Activated CD8-positive, alpha-beta T cell treated with anti-CD3 and anti-CD28 coated beads for 36 hours (primary cell): ENCODE measurements around the gene ZFYVE21. TPM values are rescaled to one million over a fixed set of nuclear protein-coding genes. Genes with fewer than 3 reads are reported as not detected.

ENCODE experiments used
- ATAC-seq: fragments of 200-7000 bp; cut with Tn5 transposase; one replicate; pipeline ENCODE4 v1.10.0; 2021; ENCODE audit warnings: mild to moderate bottlenecking, moderate library complexity
- CTCF ChIA-PET: fragments of 350-600 bp; sonication (Branson Sonifier 250); formaldehyde crosslinking; loops from one replicate; lab custom pipeline; 2021; ENCODE audit warnings: antibody characterized with exemption; lab: Charles Lee
- POLR2A ChIA-PET: fragments of 350-600 bp; sonication (Branson Sonifier 250); formaldehyde crosslinking; loops from one replicate; lab custom pipeline; 2021; ENCODE audit warnings: antibody characterized with exemption; lab: Charles Lee
- DNase-seq: peaks from one replicate; pipeline ENCODE4 v3.0.0-alpha.2; 2020
- H3K27ac Mint-ChIP-seq: one replicate; pipeline ENCODE4 v1.8.0; 2021; ENCODE audit warnings: mild to moderate bottlenecking, mixed read lengths
- H3K27me3 Mint-ChIP-seq: one replicate; pipeline ENCODE4 v1.8.0; 2021; ENCODE audit warnings: mixed read lengths
- H3K36me3 Mint-ChIP-seq: one replicate; pipeline ENCODE4 v1.8.0; 2021; ENCODE audit warnings: low read depth, mixed read lengths
- H3K4me1 Mint-ChIP-seq: one replicate; pipeline ENCODE4 v1.8.0; 2021; ENCODE audit warnings: low read depth, mixed read lengths
- H3K4me3 Mint-ChIP-seq: one replicate; pipeline ENCODE4 v1.8.0; 2021; ENCODE audit warnings: mild to moderate bottlenecking, moderate library complexity, mixed read lengths
- H3K9me3 Mint-ChIP-seq: one replicate; pipeline ENCODE4 v1.8.0; 2021; ENCODE audit warnings: mixed read lengths
- intact Hi-C: fragments of 100-400 bp; cut with micrococcal nuclease; formaldehyde crosslinking; loops from one replicate; pipeline ENCODE4 v1.10.0; 2022
- total RNA-seq, 2 experiments: library from RNA; stranded (reverse); gene quantifications; one replicate each; pipeline ENCODE4 v1.2.3, GENCODE V29; 2021
- TF ChIP-seq, protein P1 (sequence below): fragments of 200-600 bp; IDR thresholded peaks from one replicate; pipeline ENCODE4 v1.8.0; 2022; ENCODE audit warnings: antibody characterized with exemption, mild to moderate bottlenecking

ZFYVE21 gene
- total RNA-seq, 2 experiments from 2014 or later = 10.4 to 11.6 TPM

- Mint-ChIP-seq H3K27me3 (no peaks in the 10 kb centered on the region), H3K9me3 (no peaks in the 10 kb centered on the region), H3K4me3 (no peak overlapping the region), H3K36me3 (peaks cover 2% of the 10 kb centered on the region), H3K27ac (no peak overlapping the region), H3K4me1 (peaks cover 8% of the 10 kb centered on the region)
- CTCF ChIA-PET = no interaction called here
- DNase-seq (no peak), ATAC-seq (no peak)
- intact Hi-C loops = no loop called here
- TF ChIP-seq, protein P1, sequence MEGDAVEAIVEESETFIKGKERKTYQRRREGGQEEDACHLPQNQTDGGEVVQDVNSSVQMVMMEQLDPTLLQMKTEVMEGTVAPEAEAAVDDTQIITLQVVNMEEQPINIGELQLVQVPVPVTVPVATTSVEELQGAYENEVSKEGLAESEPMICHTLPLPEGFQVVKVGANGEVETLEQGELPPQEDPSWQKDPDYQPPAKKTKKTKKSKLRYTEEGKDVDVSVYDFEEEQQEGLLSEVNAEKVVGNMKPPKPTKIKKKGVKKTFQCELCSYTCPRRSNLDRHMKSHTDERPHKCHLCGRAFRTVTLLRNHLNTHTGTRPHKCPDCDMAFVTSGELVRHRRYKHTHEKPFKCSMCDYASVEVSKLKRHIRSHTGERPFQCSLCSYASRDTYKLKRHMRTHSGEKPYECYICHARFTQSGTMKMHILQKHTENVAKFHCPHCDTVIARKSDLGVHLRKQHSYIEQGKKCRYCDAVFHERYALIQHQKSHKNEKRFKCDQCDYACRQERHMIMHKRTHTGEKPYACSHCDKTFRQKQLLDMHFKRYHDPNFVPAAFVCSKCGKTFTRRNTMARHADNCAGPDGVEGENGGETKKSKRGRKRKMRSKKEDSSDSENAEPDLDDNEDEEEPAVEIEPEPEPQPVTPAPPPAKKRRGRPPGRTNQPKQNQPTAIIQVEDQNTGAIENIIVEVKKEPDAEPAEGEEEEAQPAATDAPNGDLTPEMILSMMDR = no peak
- POLR2A ChIA-PET = no interaction called here
These were observed 46.4 kb downstream of the ZFYVE21 start for GRCh38 chr14:103762036-103762435.

DNA sequence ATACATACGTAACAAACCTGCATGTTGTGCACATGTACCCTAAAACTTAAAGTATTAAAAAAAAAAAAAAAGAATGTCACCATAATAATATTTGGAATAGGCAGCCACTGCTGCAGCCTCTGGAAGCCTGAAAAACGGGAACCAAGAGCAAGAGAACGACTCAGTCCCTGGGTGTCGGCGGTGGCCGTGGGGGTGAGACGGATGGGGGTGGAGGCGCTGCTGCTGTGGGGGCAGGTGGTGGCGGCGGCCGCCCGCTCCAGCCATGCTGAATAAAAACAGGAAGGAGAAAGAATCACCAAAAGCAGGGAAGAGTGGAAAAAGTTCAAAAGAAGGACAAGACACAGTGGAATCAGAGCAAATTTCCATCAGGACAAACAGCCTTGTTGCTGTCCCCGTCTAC is 46.9 kb downstream of the ZFYVE21 start:
- ChIA-PET CTCF (no interaction called here), POLR2A (no interaction called here)
- ATAC-seq (no peak), DNase-seq (no peak)
- intact Hi-C loops = no loop called here
- TF ChIP-seq, protein P1 = no peak
- Mint-ChIP-seq H3K36me3 (peaks cover 2% of the 10 kb centered on the region), H3K27me3 (no peaks in the 10 kb centered on the region), H3K4me1 (peaks cover 8% of the 10 kb centered on the region), H3K9me3 (no peaks in the 10 kb centered on the region), H3K4me3 (no peak overlapping the region), H3K27ac (no peak overlapping the region)

GRCh38 chr14:103763730-103764488 is 48.3 kb downstream of the ZFYVE21 start:
- POLR2A ChIA-PET = no interaction called here
- H3K9me3 Mint-ChIP-seq = no peaks in the 10 kb centered on the region
- H3K36me3 Mint-ChIP-seq = peaks cover 2% of the 10 kb centered on the region
- peak; percentile 64 for ATAC-seq
- intact Hi-C loops = no loop called here
- TF ChIP-seq, protein P1 = no peak
- no peak overlapping the region for H3K4me3 Mint-ChIP-seq
- peak; percentile 19 for DNase-seq
- H3K27me3 Mint-ChIP-seq = no peaks in the 10 kb centered on the region
- peak overlapping the region; percentile 21 for H3K27ac Mint-ChIP-seq
- CTCF ChIA-PET = no interaction called here
- peaks cover 8% of the 10 kb centered on the region for H3K4me1 Mint-ChIP-seq

GRCh38 chr14:103765526-103765925 is 49.9 kb downstream of the ZFYVE21 start:
- DNase-seq (no peak), ATAC-seq (no peak)
- Mint-ChIP-seq H3K27ac (no peak overlapping the region), H3K4me1 (peaks cover 8% of the 10 kb centered on the region), H3K9me3 (no peaks in the 10 kb centered on the region), H3K36me3 (peaks cover 2% of the 10 kb centered on the region), H3K27me3 (no peaks in the 10 kb centered on the region), H3K4me3 (no peak overlapping the region)
- ChIA-PET CTCF (no interaction called here), POLR2A (no interaction called here)
- intact Hi-C loops = no loop called here
- TF ChIP-seq, protein P1 = no peak

DNA sequence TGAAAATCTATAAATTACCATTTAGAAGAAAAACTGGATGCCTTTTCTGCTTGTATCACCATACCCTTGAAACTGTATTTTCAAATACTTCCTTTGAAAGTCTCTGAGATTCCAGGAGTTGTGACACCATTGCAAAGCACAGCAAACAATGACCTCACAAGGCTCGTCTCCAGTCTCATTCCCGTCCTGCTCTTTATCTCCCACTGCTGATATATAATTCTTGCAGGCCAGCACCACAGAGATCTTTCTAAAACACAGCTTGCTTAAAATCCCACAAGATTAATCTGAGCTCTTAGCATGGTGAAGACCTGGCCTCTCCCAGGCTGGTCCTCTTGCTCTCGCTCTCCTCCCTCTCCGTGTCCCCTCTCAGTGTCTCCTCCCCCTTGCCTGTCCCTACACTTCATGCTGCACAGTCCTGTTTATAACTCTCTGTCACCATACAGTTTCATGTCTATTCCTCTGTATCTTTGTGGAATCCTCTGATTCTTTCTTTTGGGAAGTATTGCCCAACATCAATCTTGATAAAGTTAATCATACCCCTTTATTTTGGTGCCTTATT is 51.8 kb downstream of the ZFYVE21 start:
- TF ChIP-seq, protein P1 = no peak
- intact Hi-C loops = no loop called here
- DNase-seq = no peak
- ChIA-PET CTCF (interaction anchor here (1.7 to 1.9 kb wide), 2 partner anchors 87 to 133 kb away, joined by 4 read pairs; no protein-coding TSS in a partner anchor), POLR2A (no interaction called here)
- Mint-ChIP-seq H3K9me3 (peaks cover 4% of the 10 kb centered on the region), H3K36me3 (peaks cover 9% of the 10 kb centered on the region), H3K4me3 (no peak overlapping the region), H3K4me1 (peaks cover 8% of the 10 kb centered on the region), H3K27ac (no peak overlapping the region), H3K27me3 (no peaks in the 10 kb centered on the region)
- no peak for ATAC-seq
